Natural killer cell (primary cell): Measurements from ENCODE around the gene GOLGB1. TPM values are rescaled to one million over a fixed set of nuclear protein-coding genes. Genes with fewer than 3 reads are reported as not detected.

Experiments used
- ATAC-seq, 3 donors: fragments of 150-1000 bp in 2 of 3; fragments of 200-7000 bp in 1 of 3; cut with Tn5 transposase; 1 replicate in 1 of 3; 2 replicates in 2 of 3; pipeline ENCODE4 v1.10.0; 2021; ENCODE audit warnings: mild to moderate bottlenecking in 2 of 3, moderate library complexity in 2 of 3
- DNase-seq, 2 donors: peaks; one replicate each; pipeline versions ENCODE4 v3.0.0 to v3.0.0-alpha.2; 2013 to 2021; ENCODE audit warnings: mixed read lengths in 1 of 2
- H3K27ac ChIP-seq: one replicate; pipeline ENCODE4 v1.5.1; 2013; ENCODE audit warnings: mild to moderate bottlenecking, low read length
- H3K27me3 ChIP-seq: one replicate; pipeline ENCODE4 v1.6.1; 2013; ENCODE audit warnings: low read length; ENCODE audit not compliant: control insufficient read depth, insufficient read depth
- H3K36me3 ChIP-seq: one replicate; pipeline ENCODE4 v1.6.1; 2013; ENCODE audit warnings: low read length; ENCODE audit not compliant: control insufficient read depth, insufficient read depth
- H3K4me1 ChIP-seq: one replicate; pipeline ENCODE4 v1.6.1; 2013; ENCODE audit warnings: low read length; ENCODE audit not compliant: control insufficient read depth, insufficient read depth
- H3K4me3 ChIP-seq: one replicate; pipeline ENCODE4 v1.5.1; 2013; ENCODE audit warnings: low read length
- H3K9me3 ChIP-seq: one replicate; pipeline ENCODE4 v1.6.1; 2013; ENCODE audit warnings: low read length; ENCODE audit not compliant: control insufficient read depth, insufficient read depth
- H3K27ac Mint-ChIP-seq, 2 donors: one replicate each; pipeline ENCODE4 v1.8.0; 2022; ENCODE audit warnings: mild to moderate bottlenecking in 2 of 2, mixed read lengths in 2 of 2, moderate library complexity in 1 of 2
- H3K27me3 Mint-ChIP-seq, 2 donors: one replicate each; pipeline ENCODE4 v1.8.0; 2022; ENCODE audit warnings: low read depth in 2 of 2, mixed read lengths in 2 of 2
- H3K36me3 Mint-ChIP-seq: one replicate; pipeline ENCODE4 v1.8.0; 2022; ENCODE audit warnings: mixed read lengths
- H3K4me1 Mint-ChIP-seq, 2 donors: one replicate each; pipeline ENCODE4 v1.8.0; 2022; ENCODE audit warnings: mixed read lengths in 2 of 2
- H3K4me3 Mint-ChIP-seq: one replicate; pipeline ENCODE4 v1.8.0; 2022; ENCODE audit warnings: mild to moderate bottlenecking, moderate library complexity, mixed read lengths
- H3K9me3 Mint-ChIP-seq, 2 donors: one replicate each; pipeline ENCODE4 v1.8.0; 2022; ENCODE audit warnings: mixed read lengths in 2 of 2
- CTCF ChIP-seq: fragments of 200-600 bp; IDR thresholded peaks from one replicate; pipeline ENCODE4 v1.8.0; 2022; ENCODE audit warnings: antibody characterized with exemption
- WGBS: methylation state at CpG from one replicate; pipeline ENCODE4 v1.1.7; 2013; ENCODE audit warnings: missing lambda C conversion rate; ENCODE audit not compliant: insufficient coverage; 5-methylcytosine and 5-hydroxymethylcytosine counted together
- intact Hi-C: fragments of 100-400 bp; cut with micrococcal nuclease; formaldehyde crosslinking; loops from one replicate; pipeline ENCODE4 v1.14.2; 2022
- total RNA-seq, 4 donors: library from RNA; stranded (reverse); fragments of 120-200 nt in 1 of 4; gene quantifications; one replicate each; pipeline versions ENCODE4 v1.2.3 to v1.2.4, GENCODE V29; 2013 to 2022

Gene GOLGB1
- total RNA-seq, 3 donors from 2014 or later (not counting 1 experiment from before 2014, with no cell fraction given) = 55.4 to 67.2 (median 61.1) TPM

- H3K4me3 Mint-ChIP-seq = no peak overlapping the region
- H3K27ac Mint-ChIP-seq = peak overlapping the region in 1 of 2 donors; percentile 26
- Histone ChIP-seq H3K4me3 (no peak overlapping the region), H3K27ac (no peak overlapping the region), H3K36me3 (peaks cover 84% of the 10 kb centered on the region), H3K27me3 (no peaks in the 10 kb centered on the region), H3K9me3 (no peaks in the 10 kb centered on the region), H3K4me1 (no peaks in the 10 kb centered on the region)
- DNase-seq (no peak), ATAC-seq (no peak)
- no peaks in the 10 kb centered on the region for H3K9me3 Mint-ChIP-seq
- H3K36me3 Mint-ChIP-seq = peaks cover 48% of the 10 kb centered on the region
- no peak for TF ChIP-seq CTCF
- intact Hi-C loops = no loop called here
- peaks cover 19 to 20% of the 10 kb centered on the region in 2 donors for H3K4me1 Mint-ChIP-seq
- no peaks in the 10 kb centered on the region for H3K27me3 Mint-ChIP-seq
These were observed 29.4 kb downstream of the GOLGB1 start for GRCh38 chr3:121720163-121720562.

GRCh38 chr3:121719423-121719822 is 30.1 kb downstream of the GOLGB1 start:
- H3K27ac Mint-ChIP-seq = no peak overlapping the region
- 95% methylated on average over 4 of the region's 5 CpGs for WGBS
- H3K4me3 ChIP-seq = no peak overlapping the region

GRCh38 chr3:121718205-121718846 is 31.2 kb downstream of the GOLGB1 start:
- ATAC-seq (no peak), DNase-seq (peak in 1 of 2 donors; percentile 62)
- TF ChIP-seq CTCF = no peak
- no peaks in the 10 kb centered on the region for H3K9me3 ChIP-seq
- Mint-ChIP-seq H3K4me3 (no peak overlapping the region), H3K9me3 (no peaks in the 10 kb centered on the region), H3K27ac (no peak overlapping the region), H3K27me3 (no peaks in the 10 kb centered on the region), H3K4me1 (peaks cover 8 to 10% of the 10 kb centered on the region in 2 donors), H3K36me3 (peaks cover 36% of the 10 kb centered on the region)
- no peak overlapping the region for H3K27ac ChIP-seq
- intact Hi-C loops = no loop called here
- no peaks in the 10 kb centered on the region for H3K4me1 ChIP-seq
- WGBS = 77% methylated on average over 4 of the region's 6 CpGs
- H3K36me3 ChIP-seq = peaks cover 80% of the 10 kb centered on the region
- no peak overlapping the region for H3K4me3 ChIP-seq
- H3K27me3 ChIP-seq = no peaks in the 10 kb centered on the region

More at GRCh38 chr3:121719423-121719822, 30.1 kb downstream of the GOLGB1 start:
- no peak overlapping the region for H3K4me3 Mint-ChIP-seq
- no peaks in the 10 kb centered on the region for H3K27me3 Mint-ChIP-seq
- Histone ChIP-seq H3K9me3 (no peaks in the 10 kb centered on the region), H3K36me3 (peaks cover 82% of the 10 kb centered on the region), H3K27ac (no peak overlapping the region), H3K4me1 (no peaks in the 10 kb centered on the region), H3K27me3 (no peaks in the 10 kb centered on the region)
- DNase-seq = no peak
- H3K36me3 Mint-ChIP-seq = peaks cover 46% of the 10 kb centered on the region
- H3K9me3 Mint-ChIP-seq = no peaks in the 10 kb centered on the region
- TF ChIP-seq CTCF = no peak
- H3K4me1 Mint-ChIP-seq = peaks cover 19% of the 10 kb centered on the region in 2 donors
- no peak for ATAC-seq
- intact Hi-C loops = no loop called here

- Mint-ChIP-seq H3K36me3 (no peaks in the 10 kb centered on the region), H3K4me3 (no peak overlapping the region), H3K9me3 (no peaks in the 10 kb centered on the region), H3K4me1 (peaks cover 4 to 5% of the 10 kb centered on the region in 2 donors), H3K27ac (no peak overlapping the region), H3K27me3 (no peaks in the 10 kb centered on the region)
- Histone ChIP-seq H3K4me3 (no peak overlapping the region), H3K27ac (no peak overlapping the region), H3K27me3 (no peaks in the 10 kb centered on the region), H3K9me3 (no peaks in the 10 kb centered on the region), H3K36me3 (peaks cover 26% of the 10 kb centered on the region), H3K4me1 (no peaks in the 10 kb centered on the region)
- no peak for TF ChIP-seq CTCF
- ATAC-seq (no peak), DNase-seq (no peak)
- WGBS = 93% methylated on average over 1 of the region's 1 CpG
- intact Hi-C loops = no loop called here
These were observed 39.2 kb downstream of the GOLGB1 start for GRCh38 chr3:121710347-121710746.
